Measurements from ENCODE around the gene SYT10. TPM values are rescaled to one million over a fixed set of nuclear protein-coding genes. Genes with fewer than 3 reads are reported as not detected.

SYT10 gene
- total RNA-seq, 1 experiment from 2014 or later, result 1.7 TPM

- peaks cover 22% of the 10 kb centered on the region for H3K4me1 Mint-ChIP-seq
- DNase-seq (ENCODE audit: low spot score), result no peak
- ChIA-PET CTCF (interaction anchor here (1.0 kb wide), 1 partner anchor 686 kb away, joined by 5 read pairs; no protein-coding TSS in a partner anchor), POLR2A (no interaction called here)
- H3K27ac Mint-ChIP-seq, result no peak overlapping the region
- peak overlapping the region; percentile 68 for H3K4me3 Mint-ChIP-seq
- H3K36me3 Mint-ChIP-seq, result no peaks in the 10 kb centered on the region
- no peak for ATAC-seq
- H3K27me3 Mint-ChIP-seq (ENCODE audit: low read depth), result peaks cover 46% of the 10 kb centered on the region
- no peaks in the 10 kb centered on the region for H3K9me3 Mint-ChIP-seq
- TF ChIP-seq RORB (CRISPR knock-in tag; IDR thresholded peaks at IDR 0.05), result no peak
- no peak for TF ChIP-seq TEAD4 (CRISPR knock-in tag; IDR thresholded peaks at IDR 0.05)
- TF ChIP-seq ZNF138 (CRISPR knock-in tag; conservative IDR thresholded peaks at IDR 0.05), result no peak
- TF ChIP-seq ZBTB21 (CRISPR knock-in tag; IDR thresholded peaks at IDR 0.05; ENCODE audit: borderline replicate concordance), result no peak
- no peak for TF ChIP-seq AR (CRISPR knock-in tag; IDR thresholded peaks at IDR 0.05)
- TF ChIP-seq NFYB (CRISPR knock-in tag; conservative IDR thresholded peaks at IDR 0.05; ENCODE audit: low read depth), result no peak
- no peak for TF ChIP-seq ZNF219 (CRISPR knock-in tag; IDR thresholded peaks at IDR 0.05; ENCODE audit: borderline replicate concordance)
- no peak for TF ChIP-seq SP1 (CRISPR knock-in tag; conservative IDR thresholded peaks at IDR 0.05)
- TF ChIP-seq CDX4 (CRISPR knock-in tag; IDR thresholded peaks at IDR 0.05; ENCODE audit: borderline replicate concordance), result no peak
- TF ChIP-seq ARID4B (CRISPR knock-in tag; IDR thresholded peaks at IDR 0.05; ENCODE audit: borderline replicate concordance), result no peak
- TF ChIP-seq ZBTB43 (CRISPR knock-in tag; IDR thresholded peaks at IDR 0.05), result no peak
- no peak for TF ChIP-seq ATF6 (CRISPR knock-in tag; IDR thresholded peaks at IDR 0.05)
- TF ChIP-seq ZNF512 (CRISPR knock-in tag; IDR thresholded peaks at IDR 0.05; ENCODE audit: borderline replicate concordance), result no peak
- TF ChIP-seq FOXP1 (CRISPR knock-in tag; IDR thresholded peaks at IDR 0.05; ENCODE audit: borderline replicate concordance), result no peak
- TF ChIP-seq NR2C2 (CRISPR knock-in tag; IDR thresholded peaks at IDR 0.05), result no peak
- no peak for TF ChIP-seq USF1 (CRISPR knock-in tag; IDR thresholded peaks at IDR 0.05)
- no peak for TF ChIP-seq SOX15 (CRISPR knock-in tag; IDR thresholded peaks at IDR 0.05)
- no peak for TF ChIP-seq AFF4 (CRISPR knock-in tag; IDR thresholded peaks at IDR 0.05; ENCODE audit: borderline replicate concordance)
Measured at GRCh38 chr12:33440477-33440876, 858 bp upstream of the SYT10 start.
